A673 (cell line): ENCODE data around the gene RNF168. TPM values are rescaled to one million over a fixed set of nuclear protein-coding genes. Genes with fewer than 3 reads are reported as not detected.
A peak's percentile ranks its signal among the peaks of the same experiment; 100 is the strongest.

Experiments used
- BruUV-seq: library from RNA; stranded (reverse); fragments of 400-500 nt; replicated peaks from 2 replicates; lab custom pipeline; 2021; lab: Mats Ljungman, UMichigan
- CTCF ChIA-PET: fragments of 300-600 bp; sonication (Branson Sonifier 250); formaldehyde crosslinking; loops from one replicate; lab custom pipeline; 2022; ENCODE audit warnings: antibody characterized with exemption; lab: Charles Lee
- POLR2A ChIA-PET: fragments of 300-600 bp; sonication (Branson Sonifier 250); formaldehyde crosslinking; loops from one replicate; lab custom pipeline; 2022; ENCODE audit warnings: antibody characterized with exemption; ENCODE audit not compliant: low non-redundant PET; lab: Charles Lee
- DNase-seq: peaks from one replicate; pipeline ENCODE4 v3.0.0-alpha.2; 2015; ENCODE audit warnings: low spot score
- H3K27ac ChIP-seq: fragments of 200-600 bp; sonication (generic); 2 replicates; pipeline ENCODE4 v1.5.1; 2016; ENCODE audit warnings: mixed run types, low read depth, mild to moderate bottlenecking, mixed read lengths, antibody characterized with exemption, low read length; ENCODE audit not compliant: poor library complexity, severe bottlenecking
- H3K27me3 ChIP-seq: fragments of 200-600 bp; sonication (generic); replicated peaks from 2 replicates; pipeline ENCODE4 v1.6.1; 2017; ENCODE audit warnings: mixed run types, low read depth, mild to moderate bottlenecking, mixed read lengths, antibody characterized with exemption, low read length; ENCODE audit not compliant: insufficient read depth, poor library complexity
- H3K36me3 ChIP-seq: fragments of 200-600 bp; sonication (generic); 2 replicates; pipeline ENCODE4 v1.6.1; 2016; ENCODE audit warnings: mixed run types, mild to moderate bottlenecking, mixed read lengths, antibody characterized with exemption, low read length; ENCODE audit not compliant: insufficient read depth, poor library complexity, severe bottlenecking
- H3K4me1 ChIP-seq: fragments of 200-600 bp; sonication (generic); 2 replicates; pipeline ENCODE4 v1.6.1; 2017; ENCODE audit warnings: mixed run types, mild to moderate bottlenecking, mixed read lengths, antibody characterized with exemption, low read length; ENCODE audit not compliant: insufficient read depth, poor library complexity, severe bottlenecking
- H3K4me3 ChIP-seq: fragments of 200-600 bp; sonication (generic); 2 replicates; pipeline ENCODE4 v1.5.1; 2016; ENCODE audit warnings: low read depth, mixed run types, mild to moderate bottlenecking, mixed read lengths, low read length; ENCODE audit not compliant: poor library complexity, severe bottlenecking
- H3K9me3 ChIP-seq: fragments of 200-600 bp; sonication (generic); 2 replicates; pipeline ENCODE4 v1.6.1; 2016; ENCODE audit warnings: mixed run types, low read depth, mild to moderate bottlenecking, mixed read lengths, antibody characterized with exemption, low read length; ENCODE audit not compliant: poor library complexity, severe bottlenecking
- EZH2 ChIP-seq: fragments of 200-600 bp; sonication (generic); IDR thresholded peaks from 2 replicates; pipeline ENCODE4 v1.6.1; 2017; ENCODE audit warnings: borderline replicate concordance, low read depth, mild to moderate bottlenecking, mixed read lengths, antibody characterized with exemption, low read length; ENCODE audit not compliant: poor library complexity, severe bottlenecking
- intact Hi-C: fragments of 100-400 bp; cut with micrococcal nuclease; formaldehyde crosslinking; loops from one replicate; pipeline ENCODE4 v1.10.0; 2022; ENCODE audit not compliant: unreplicated experiment
- total RNA-seq: library from RNA; stranded (reverse); gene quantifications from 2 replicates; pipeline ENCODE4 v1.2.3, GENCODE V29; 2021
- TF ChIP-seq, protein P1 (sequence below): fragments of 300-800, 200-600 bp; sonication (generic); conservative IDR thresholded peaks from 2 replicates; pipeline ENCODE4 v1.5.1; 2017; ENCODE audit warnings: low read depth, mild to moderate bottlenecking, antibody characterized with exemption, low read length, moderate library complexity, mixed read lengths

Gene RNF168
- total RNA-seq, 1 experiment from 2014 or later = 42.9 TPM

DNA sequence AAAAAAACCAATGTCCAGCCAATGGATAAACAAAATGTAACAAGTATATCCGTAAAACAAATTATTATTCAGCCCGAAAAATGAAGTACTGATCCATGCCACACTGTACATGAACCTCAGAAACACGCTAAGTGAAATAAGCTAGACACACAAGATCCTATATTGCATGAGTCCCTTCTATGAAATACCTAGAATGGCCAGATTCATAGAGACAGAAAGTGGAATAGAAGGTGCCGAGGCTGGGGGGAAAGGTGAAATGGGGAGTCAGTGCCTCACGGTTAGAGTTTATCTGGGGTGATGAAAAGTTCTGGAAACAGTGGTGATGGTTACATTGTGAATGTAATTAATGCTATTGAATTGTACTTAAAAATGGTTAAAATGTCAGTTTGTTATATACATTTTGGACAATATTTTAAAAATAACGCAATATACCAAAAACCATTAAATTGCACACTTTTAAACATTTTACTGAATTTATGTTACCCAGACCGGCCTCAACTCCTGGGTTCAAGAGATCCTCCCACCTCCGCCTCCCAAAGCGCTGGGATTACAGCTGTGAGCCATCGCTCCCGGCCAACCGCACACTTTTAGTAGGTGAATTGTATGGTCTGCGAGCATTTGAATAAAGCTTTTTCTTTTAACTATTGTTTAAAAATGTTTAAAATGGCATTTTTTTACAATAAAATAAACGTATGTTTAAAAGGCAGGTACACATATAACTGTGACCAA lies 2.1 kb downstream of the RNF168 start:
- ChIA-PET POLR2A (no interaction called here), CTCF (interaction anchor here (0.5 kb wide), 1 partner anchor 30 kb away, joined by 3 read pairs; no protein-coding TSS in a partner anchor)
- no TSS peak for BruUV-seq
- no peaks in the 10 kb centered on the region for H3K4me1 ChIP-seq
- H3K4me3 ChIP-seq = peak overlapping the region; percentile 87
- peak overlapping the region; percentile 83 for H3K27ac ChIP-seq
- intact Hi-C loops = loop anchor here (5.0 kb wide), 1 partner anchor 244 kb away; no protein-coding TSS in a partner anchor
- H3K36me3 ChIP-seq = peaks cover 18% of the 10 kb centered on the region
- no peak for TF ChIP-seq EZH2
- TF ChIP-seq, protein P1, sequence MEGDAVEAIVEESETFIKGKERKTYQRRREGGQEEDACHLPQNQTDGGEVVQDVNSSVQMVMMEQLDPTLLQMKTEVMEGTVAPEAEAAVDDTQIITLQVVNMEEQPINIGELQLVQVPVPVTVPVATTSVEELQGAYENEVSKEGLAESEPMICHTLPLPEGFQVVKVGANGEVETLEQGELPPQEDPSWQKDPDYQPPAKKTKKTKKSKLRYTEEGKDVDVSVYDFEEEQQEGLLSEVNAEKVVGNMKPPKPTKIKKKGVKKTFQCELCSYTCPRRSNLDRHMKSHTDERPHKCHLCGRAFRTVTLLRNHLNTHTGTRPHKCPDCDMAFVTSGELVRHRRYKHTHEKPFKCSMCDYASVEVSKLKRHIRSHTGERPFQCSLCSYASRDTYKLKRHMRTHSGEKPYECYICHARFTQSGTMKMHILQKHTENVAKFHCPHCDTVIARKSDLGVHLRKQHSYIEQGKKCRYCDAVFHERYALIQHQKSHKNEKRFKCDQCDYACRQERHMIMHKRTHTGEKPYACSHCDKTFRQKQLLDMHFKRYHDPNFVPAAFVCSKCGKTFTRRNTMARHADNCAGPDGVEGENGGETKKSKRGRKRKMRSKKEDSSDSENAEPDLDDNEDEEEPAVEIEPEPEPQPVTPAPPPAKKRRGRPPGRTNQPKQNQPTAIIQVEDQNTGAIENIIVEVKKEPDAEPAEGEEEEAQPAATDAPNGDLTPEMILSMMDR = no peak
- peak; percentile 43 for DNase-seq
- no peaks in the 10 kb centered on the region for H3K27me3 ChIP-seq
- peaks cover 2% of the 10 kb centered on the region for H3K9me3 ChIP-seq

DNA sequence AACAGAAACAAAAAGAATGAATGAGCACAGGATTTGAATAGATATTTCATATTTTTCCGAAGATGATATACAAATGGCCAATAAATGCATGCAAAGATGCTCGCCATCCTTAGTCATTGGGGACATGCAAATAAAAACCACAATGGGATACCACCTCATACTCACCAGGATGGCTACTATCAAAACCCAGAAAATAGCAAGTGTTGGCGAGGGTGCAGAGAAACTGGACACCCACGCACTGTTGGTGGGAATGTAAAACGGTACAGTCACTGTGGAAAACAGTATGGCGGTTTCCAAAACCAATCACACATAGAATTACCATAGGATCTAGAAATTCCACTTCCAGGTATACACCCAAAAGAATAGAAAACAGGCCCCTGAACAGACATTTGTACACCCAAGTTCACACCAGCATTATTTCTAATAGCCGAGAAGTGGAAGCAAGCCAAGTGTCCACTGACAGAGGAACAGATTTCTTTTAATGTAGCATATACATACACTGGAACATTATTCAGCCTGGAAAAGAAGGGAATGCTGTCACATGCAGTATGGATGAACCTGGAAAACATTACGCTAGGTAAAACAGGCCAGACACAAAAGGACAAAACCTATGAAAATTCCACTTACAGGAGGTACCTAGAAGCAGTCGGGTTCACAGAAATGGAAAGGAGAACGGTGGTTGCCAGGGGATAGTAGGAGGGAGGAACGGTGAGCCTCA lies 3.6 kb downstream of the RNF168 start:
- POLR2A ChIA-PET = no interaction called here
- intact Hi-C loops = loop anchor here (5.0 kb wide), 1 partner anchor 243 kb away; no protein-coding TSS in a partner anchor

DNA sequence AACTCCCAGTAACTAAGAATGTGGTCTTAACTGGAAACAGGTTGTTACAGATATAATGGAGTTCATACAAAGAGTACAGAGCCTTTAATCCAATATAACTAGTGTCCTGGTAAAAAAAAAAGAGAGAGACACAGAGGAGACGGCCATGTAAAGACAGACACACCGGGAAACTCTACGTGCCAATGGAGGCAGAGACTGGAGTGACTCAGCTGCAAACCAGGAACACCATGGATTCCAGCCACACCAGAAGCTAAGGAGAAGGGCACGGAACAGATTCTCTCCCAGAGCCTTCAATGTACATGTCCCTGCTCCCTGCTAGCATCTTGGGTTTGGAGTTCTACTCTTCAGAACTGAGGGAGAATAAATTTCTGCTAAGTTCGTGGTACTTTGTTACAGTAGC lies 4.5 kb downstream of the RNF168 start:
- H3K27ac ChIP-seq = peak overlapping the region; percentile 19
- CTCF ChIA-PET = no interaction called here
- no peak overlapping the region for H3K4me3 ChIP-seq
- intact Hi-C loops = no loop called here
- POLR2A ChIA-PET = no interaction called here
- no peak for DNase-seq
- TF ChIP-seq EZH2 = no peak
- TF ChIP-seq, protein P1 = no peak
- no peaks in the 10 kb centered on the region for H3K27me3 ChIP-seq
- H3K36me3 ChIP-seq = peaks cover 28% of the 10 kb centered on the region
- no peaks in the 10 kb centered on the region for H3K9me3 ChIP-seq
- H3K4me1 ChIP-seq = no peaks in the 10 kb centered on the region
- BruUV-seq = no TSS peak

More for the DNA sequence above, 3.6 kb downstream of the RNF168 start:
- Histone ChIP-seq H3K9me3 (no peaks in the 10 kb centered on the region), H3K4me3 (peak overlapping the region; percentile 87), H3K27me3 (no peaks in the 10 kb centered on the region), H3K36me3 (peaks cover 28% of the 10 kb centered on the region), H3K27ac (peak overlapping the region; percentile 63), H3K4me1 (no peaks in the 10 kb centered on the region)
- TSS peak; percentile 0 for BruUV-seq
- CTCF ChIA-PET = no interaction called here
- TF ChIP-seq, protein P1 = no peak
- no peak for TF ChIP-seq EZH2
- DNase-seq = no peak
